Right ventricle myocardium inferior (tissue), 1 donor: ENCODE measurements around the gene SIAH2. TPM values are rescaled to one million over a fixed set of nuclear protein-coding genes. Genes with fewer than 3 reads are reported as not detected.

Source experiments
- ATAC-seq: fragments of 200-7000 bp; cut with Tn5 transposase; one replicate; pipeline ENCODE4 v1.9.1; 2020; ENCODE audit warnings: mild to moderate bottlenecking, moderate library complexity
- DNase-seq: peaks from one replicate; pipeline ENCODE4 v3.0.0; 2021; ENCODE audit errors: missing footprints
- intact Hi-C: fragments of 100-400 bp; cut with DNase I; formaldehyde crosslinking; loops from one replicate; pipeline ENCODE4 v1.11.0; 2022
- total RNA-seq: library from RNA; stranded (reverse); fragmentation: NEBNext Ultra II Directional; extraction: Animal tissue kit (Norgen Biotek cat#: 25700); gene quantifications from one replicate; pipeline ENCODE4 v1.2.1, GENCODE V29; 2021
- donor health status: DM: no; HTN: yes; CAD: no; lungs with severe emphysema.

Gene SIAH2
- total RNA-seq, 1 donor from 2014 or later, result 20.6 TPM

- intact Hi-C loops, result no loop called here
- DNase-seq (no peak), ATAC-seq (no peak)
Measured at GRCh38 chr3:150757768-150758167, 5.2 kb downstream of the SIAH2 start.

GRCh38 chr3:150757364-150757763 lies 5.6 kb downstream of the SIAH2 start:
- intact Hi-C loops, result no loop called here
- no peak for DNase-seq
- no peak for ATAC-seq

GRCh38 chr3:150756491-150757059 lies 6.4 kb downstream of the SIAH2 start:
- ATAC-seq (no peak), DNase-seq (no peak)
- intact Hi-C loops, result no loop called here

GRCh38 chr3:150755902-150756301 lies 7.1 kb downstream of the SIAH2 start:
- ATAC-seq (no peak), DNase-seq (no peak)
- intact Hi-C loops, result no loop called here

- no peak for DNase-seq
- intact Hi-C loops, result no loop called here
- ATAC-seq, result no peak
Measured at GRCh38 chr3:150754896-150755295, 8.1 kb downstream of the SIAH2 start.

GRCh38 chr3:150751781-150752263 lies 11.1 kb downstream of the SIAH2 start:
- ATAC-seq (no peak), DNase-seq (no peak)
- intact Hi-C loops, result no loop called here

- ATAC-seq, result no peak
- DNase-seq, result no peak
- intact Hi-C loops, result no loop called here
Measured at GRCh38 chr3:150749255-150749654, 13.7 kb downstream of the SIAH2 start.

GRCh38 chr3:150748684-150749047 lies 14.3 kb downstream of the SIAH2 start:
- no peak for DNase-seq
- no peak for ATAC-seq

GRCh38 chr3:150747886-150748683 lies 14.9 kb downstream of the SIAH2 start:
- ATAC-seq, result no peak
- intact Hi-C loops, result no loop called here
- DNase-seq, result no peak

More at GRCh38 chr3:150748684-150749047, 14.3 kb downstream of the SIAH2 start:
- intact Hi-C loops, result no loop called here

- ATAC-seq (no peak), DNase-seq (no peak)
- intact Hi-C loops, result no loop called here
Measured at GRCh38 chr3:150746791-150747590, 16.0 kb downstream of the SIAH2 start.

- no peak for DNase-seq
- intact Hi-C loops, result no loop called here
- no peak for ATAC-seq
Measured at GRCh38 chr3:150745832-150746231, 17.1 kb downstream of the SIAH2 start.

- ATAC-seq, result no peak
- intact Hi-C loops, result no loop called here
- no peak for DNase-seq
Measured at GRCh38 chr3:150744919-150745211, 18.1 kb downstream of the SIAH2 start.

GRCh38 chr3:150744041-150744918 lies 18.7 kb downstream of the SIAH2 start:
- no peak for ATAC-seq
- DNase-seq, result no peak
- intact Hi-C loops, result no loop called here

- intact Hi-C loops, result no loop called here
- no peak for ATAC-seq
- no peak for DNase-seq
Measured at GRCh38 chr3:150743508-150743907, 19.5 kb downstream of the SIAH2 start.

- intact Hi-C loops, result no loop called here
- DNase-seq, result no peak
- no peak for ATAC-seq
Measured at GRCh38 chr3:150742679-150743078, 20.3 kb downstream of the SIAH2 start.

- no peak for ATAC-seq
- intact Hi-C loops, result no loop called here
- no peak for DNase-seq
Measured at GRCh38 chr3:150742141-150742523, 20.8 kb downstream of the SIAH2 start.

GRCh38 chr3:150741497-150742140 lies 21.4 kb downstream of the SIAH2 start:
- no peak for ATAC-seq
- intact Hi-C loops, result no loop called here
- DNase-seq, result no peak

- no peak for DNase-seq
- intact Hi-C loops, result no loop called here
- ATAC-seq, result no peak
Measured at GRCh38 chr3:150740733-150741496, 22.1 kb downstream of the SIAH2 start.
